Thyroid gland (tissue), 4 donors: Measurements from ENCODE around the gene WASF3. TPM values are rescaled to one million over a fixed set of nuclear protein-coding genes. Genes with fewer than 3 reads are reported as not detected.

ENCODE experiments used
- DNase-seq, 2 donors: peaks; one replicate each; pipeline ENCODE4 v3.0.0-alpha.2; 2019
- H3K27ac ChIP-seq, 3 donors: fragments of 200-600 bp; sonication (generic); 1 replicate in 2 of 3; 2 replicates in 1 of 3; pipeline ENCODE4 v1.5.1; 2016 to 2019; ENCODE audit warnings: mild to moderate bottlenecking in 1 of 3, moderate library complexity in 1 of 3
- H3K27me3 ChIP-seq: fragments of 200-600 bp; sonication (generic); one replicate; pipeline ENCODE4 v1.5.1; 2019
- H3K36me3 ChIP-seq, 2 donors: fragments of 200-600 bp; sonication (generic); one replicate each; pipeline ENCODE4 v1.5.1; 2016 to 2019
- H3K4me1 ChIP-seq, 2 donors: fragments of 200-600 bp; sonication (generic); one replicate each; pipeline ENCODE4 v1.5.1; 2017 to 2019
- H3K4me3 ChIP-seq, 3 donors: fragments of 200-600 bp; sonication (generic); replicated peaks in 1 of 3; 1 replicate in 2 of 3; 2 replicates in 1 of 3; pipeline ENCODE4 v1.5.1; 2016; ENCODE audit warnings: mild to moderate bottlenecking in 1 of 3
- H3K9me3 ChIP-seq: fragments of 200-600 bp; sonication (generic); one replicate; pipeline ENCODE4 v1.5.1; 2017
- CTCF ChIP-seq, 6 experiments: fragments of 200-600 bp in 3 of 6; fragments of 450-650 bp in 3 of 6; sonication (generic) in 3 of 6; IDR thresholded peaks; one replicate each; pipeline ENCODE4 v1.5.1; 2016 to 2019; ENCODE audit warnings: antibody characterized with exemption in 6 of 6, mild to moderate bottlenecking in 2 of 6, inconsistent platforms in 1 of 6, moderate library complexity in 1 of 6
- POLR2A ChIP-seq, 2 donors: fragments of 450-650 bp; IDR thresholded peaks; one replicate each; pipeline ENCODE4 v1.6.1; 2017; ENCODE audit warnings: antibody characterized with exemption in 2 of 2, mild to moderate bottlenecking in 2 of 2, moderate library complexity in 1 of 2
- WGBS, 2 donors: methylation state at CpG; one replicate each; pipeline ENCODE4 v1.1.5; 2017; 5-methylcytosine and 5-hydroxymethylcytosine counted together
- intact Hi-C: fragments of 100-400 bp; cut with DNase I; formaldehyde crosslinking; loops from one replicate; pipeline ENCODE4 v1.15.1; 2023
- total RNA-seq, 4 donors: library from RNA; depleted of rRNA; stranded (reverse); fragments of >200 nt; gene quantifications; one replicate each; pipeline ENCODE4 v1.2.3, GENCODE V29; 2016

WASF3 gene
- total RNA-seq, 4 donors from 2014 or later = 41.0 to 56.1 (median 48.6) TPM

- H3K4me3 ChIP-seq = no peak overlapping the region
- H3K4me1 ChIP-seq = peaks cover 61 to 66% of the 10 kb centered on the region in 2 donors
- peak overlapping the region in 1 of 3 donors; percentile 43 for H3K27ac ChIP-seq
- intact Hi-C loops = loop anchor here (10.0 kb wide), 1 partner anchor 47 kb away; the partner anchor contains the start of gene WASF3
- no peaks in the 10 kb centered on the region for H3K27me3 ChIP-seq
- 48 to 59% methylated on average over 2 of the region's 2 CpGs for WGBS, 2 donors
- no peaks in the 10 kb centered on the region for H3K36me3 ChIP-seq
- no peak for DNase-seq
- H3K9me3 ChIP-seq = no peaks in the 10 kb centered on the region
- no peak for TF ChIP-seq POLR2A (IDR thresholded peaks at IDR 0.05)
- TF ChIP-seq CTCF (IDR thresholded peaks at IDR 0.05) = peak in 3 of 6 experiments; percentile 19 to 28 (median 27)
These were observed 44.2 kb downstream of the WASF3 start for GRCh38 chr13:26601669-26602068.

GRCh38 chr13:26602783-26603182, 45.3 kb downstream of the WASF3 start:
- Histone ChIP-seq H3K27me3 (no peaks in the 10 kb centered on the region), H3K4me1 (peaks cover 72 to 77% of the 10 kb centered on the region in 2 donors), H3K4me3 (no peak overlapping the region), H3K27ac (peak overlapping the region in 2 of 3 donors; percentile 87 to 89), H3K9me3 (no peaks in the 10 kb centered on the region), H3K36me3 (no peaks in the 10 kb centered on the region)
- no peak for DNase-seq
- 87 to 89% methylated on average over 3 of the region's 3 CpGs for WGBS, 2 donors
- TF ChIP-seq CTCF (IDR thresholded peaks at IDR 0.05) (no peak), POLR2A (IDR thresholded peaks at IDR 0.05) (no peak)
- intact Hi-C loops = loop anchor here (10.0 kb wide), 1 partner anchor 48 kb away; the partner anchor contains the start of gene WASF3

GRCh38 chr13:26604784-26605545, 47.5 kb downstream of the WASF3 start:
- Histone ChIP-seq H3K4me3 (no peak overlapping the region), H3K27me3 (no peaks in the 10 kb centered on the region), H3K27ac (peak overlapping the region; percentile 87 to 89 (median 87)), H3K4me1 (peaks cover 82 to 89% of the 10 kb centered on the region in 2 donors), H3K9me3 (no peaks in the 10 kb centered on the region), H3K36me3 (no peaks in the 10 kb centered on the region)
- peak; percentile 77 to 78 for DNase-seq
- intact Hi-C loops = loop anchor here (10.0 kb wide), 1 partner anchor 50 kb away; the partner anchor contains the start of gene WASF3
- TF ChIP-seq POLR2A (IDR thresholded peaks at IDR 0.05) (peak in 1 of 2 donors; percentile 38), CTCF (IDR thresholded peaks at IDR 0.05) (no peak)
- 20 to 23% methylated on average over 3 of the region's 3 CpGs for WGBS, 2 donors

GRCh38 chr13:26605845-26606244, 48.4 kb downstream of the WASF3 start:
- DNase-seq = no peak
- 89 to 91% methylated on average over 2 of the region's 2 CpGs for WGBS, 2 donors
- Histone ChIP-seq H3K4me1 (peaks cover 84 to 86% of the 10 kb centered on the region in 2 donors), H3K36me3 (no peaks in the 10 kb centered on the region), H3K27ac (peak overlapping the region; percentile 86 to 89 (median 87)), H3K4me3 (no peak overlapping the region), H3K9me3 (no peaks in the 10 kb centered on the region), H3K27me3 (no peaks in the 10 kb centered on the region)
- TF ChIP-seq POLR2A (IDR thresholded peaks at IDR 0.05) (no peak), CTCF (IDR thresholded peaks at IDR 0.05) (no peak)
- intact Hi-C loops = loop anchor here (10.0 kb wide), 1 partner anchor 51 kb away; the partner anchor contains the start of gene WASF3

- Histone ChIP-seq H3K36me3 (no peaks in the 10 kb centered on the region), H3K9me3 (no peaks in the 10 kb centered on the region), H3K4me3 (no peak overlapping the region), H3K27ac (peak overlapping the region; percentile 86 to 89 (median 87)), H3K27me3 (no peaks in the 10 kb centered on the region), H3K4me1 (peaks cover 80% of the 10 kb centered on the region in 2 donors)
- DNase-seq = no peak
- TF ChIP-seq POLR2A (IDR thresholded peaks at IDR 0.05) (no peak), CTCF (IDR thresholded peaks at IDR 0.05) (no peak)
- intact Hi-C loops = loop anchor here (10.0 kb wide), 1 partner anchor 52 kb away; the partner anchor contains the start of gene WASF3
- WGBS, 2 donors = 65 to 87% methylated on average over 4 of the region's 4 CpGs
These were observed 49.1 kb downstream of the WASF3 start for GRCh38 chr13:26606631-26607030.
